Measurements from ENCODE around the gene KCNQ1. TPM values are rescaled to one million over a fixed set of nuclear protein-coding genes. Genes with fewer than 3 reads are reported as not detected.

Gene KCNQ1
- total RNA-seq, 1 donor from 2014 or later = 2.6 TPM

DNA sequence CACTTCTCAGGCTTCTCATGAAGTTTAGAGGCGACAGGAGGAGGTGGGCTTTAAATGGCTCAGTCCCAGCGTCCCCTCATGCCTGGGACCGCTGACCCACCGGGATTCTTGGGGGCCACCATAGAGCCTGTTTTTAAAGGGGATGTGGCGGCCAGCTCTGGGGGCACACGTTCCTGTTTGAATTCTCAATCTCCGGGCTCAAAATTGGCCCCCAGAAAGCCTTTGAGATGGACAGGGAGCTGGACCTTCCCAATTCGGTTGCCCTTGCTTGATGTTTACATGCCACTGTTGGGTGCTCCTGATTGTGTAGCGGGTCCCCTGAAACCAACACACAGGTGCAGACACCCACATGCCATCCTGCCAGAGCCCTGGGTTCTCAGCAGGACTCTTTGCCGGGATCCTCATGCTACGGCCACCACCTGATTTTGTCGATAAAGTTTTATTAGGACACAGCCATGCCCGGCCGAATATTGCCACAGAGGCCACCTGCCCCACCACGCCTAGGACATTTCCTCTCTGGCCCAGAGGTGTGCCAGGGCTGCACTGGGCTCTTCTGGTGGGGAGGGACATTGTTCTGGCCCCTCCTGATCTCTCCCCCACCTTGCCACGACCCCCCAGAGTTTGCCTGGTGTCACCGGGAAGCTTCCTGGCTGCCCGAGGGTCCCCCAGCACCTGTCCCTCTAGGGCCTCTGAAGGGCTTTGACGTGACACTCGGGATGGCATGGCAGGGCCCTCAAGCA is 71.6 kb downstream of the KCNQ1 start:
- Histone ChIP-seq H3K27ac (ENCODE audit: low read depth, low read length) (no peak overlapping the region), H3K9me3 (ENCODE audit: control insufficient read depth in 3 of 3, low read length in 3 of 3) (no peaks in the 10 kb centered on the region), H3K36me3 (ENCODE audit: control insufficient read depth in 3 of 3, insufficient read depth in 3 of 3, low read length in 3 of 3) (no peaks in the 10 kb centered on the region), H3K4me3 (ENCODE audit: low read length in 3 of 3) (no peak overlapping the region), H3K4me1 (ENCODE audit: control insufficient read depth in 3 of 3, insufficient read depth in 3 of 3, low read length in 3 of 3) (peaks cover 0 to 10% (median 1%) of the 10 kb centered on the region in 3 donors), H3K9ac (ENCODE audit: low read depth in 1 of 3, low read length in 3 of 3) (no peak overlapping the region), H3K27me3 (ENCODE audit: control insufficient read depth in 3 of 3, insufficient read depth in 3 of 3, low read length in 3 of 3) (peaks cover 4 to 16% (median 11%) of the 10 kb centered on the region in 3 donors)

DNA sequence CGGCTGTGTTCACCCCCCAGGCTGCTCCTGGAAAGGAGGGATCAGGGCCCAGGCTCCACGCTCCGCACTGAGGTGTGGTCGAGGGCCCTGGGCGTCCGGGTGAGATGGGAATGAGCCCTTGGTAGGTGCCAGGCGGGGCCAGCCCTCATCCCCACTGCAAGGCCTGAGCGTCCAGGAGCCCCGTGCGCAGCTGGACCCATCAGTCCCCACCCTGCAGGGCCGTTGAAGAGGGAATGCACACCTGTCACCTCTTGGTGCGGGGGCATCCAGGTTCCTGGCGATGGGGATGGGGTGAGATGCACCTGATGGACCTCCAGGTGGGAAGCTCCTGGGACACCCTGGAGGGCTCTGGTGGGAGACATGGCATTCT is 72.2 kb downstream of the KCNQ1 start:
- Histone ChIP-seq H3K4me1 (ENCODE audit: control insufficient read depth in 3 of 3, insufficient read depth in 3 of 3, low read length in 3 of 3) (peaks cover 0 to 5% (median 0%) of the 10 kb centered on the region in 3 donors), H3K36me3 (ENCODE audit: control insufficient read depth in 3 of 3, insufficient read depth in 3 of 3, low read length in 3 of 3) (no peaks in the 10 kb centered on the region), H3K9ac (ENCODE audit: low read depth in 1 of 3, low read length in 3 of 3) (no peak overlapping the region), H3K4me3 (ENCODE audit: low read length in 3 of 3) (no peak overlapping the region), H3K27ac (ENCODE audit: low read depth, low read length) (no peak overlapping the region), H3K9me3 (ENCODE audit: control insufficient read depth in 3 of 3, low read length in 3 of 3) (no peaks in the 10 kb centered on the region), H3K27me3 (ENCODE audit: control insufficient read depth in 3 of 3, insufficient read depth in 3 of 3, low read length in 3 of 3) (peaks cover 4 to 16% (median 11%) of the 10 kb centered on the region in 3 donors)

DNA sequence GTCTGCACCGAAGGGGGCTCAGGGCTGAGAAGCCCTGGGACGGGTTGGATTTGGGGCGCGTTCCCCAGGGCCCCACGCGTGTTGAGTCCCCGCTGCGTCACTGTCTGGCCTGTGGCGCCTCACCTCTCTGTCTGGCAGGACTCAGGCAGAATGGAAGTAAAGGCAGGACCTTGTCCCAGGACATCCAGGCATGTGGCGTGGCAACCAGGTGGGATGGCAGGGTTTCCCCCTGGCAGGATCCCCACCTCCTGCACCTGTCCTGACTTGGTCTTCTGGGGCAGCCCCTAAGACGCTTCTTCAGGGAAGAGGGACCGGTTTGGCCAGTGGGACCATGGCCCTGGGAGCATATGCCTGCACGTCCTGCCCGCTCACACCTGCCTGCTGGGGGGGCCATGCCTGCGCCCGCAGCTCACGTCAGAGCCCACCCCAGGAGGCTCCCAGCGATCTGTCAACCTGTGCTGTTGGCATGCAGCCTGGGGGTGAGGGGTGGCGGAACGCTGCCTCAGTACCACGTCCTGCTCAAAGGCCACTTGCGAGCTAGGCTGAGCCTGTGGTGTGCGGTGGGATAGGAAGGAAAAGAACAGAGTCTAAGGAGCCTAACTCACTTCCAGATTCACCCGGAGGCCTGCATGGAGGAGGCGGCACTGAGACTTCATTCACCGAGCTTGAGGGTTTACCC is 72.7 kb downstream of the KCNQ1 start:
- Histone ChIP-seq H3K4me3 (ENCODE audit: low read length in 3 of 3) (no peak overlapping the region), H3K36me3 (ENCODE audit: control insufficient read depth in 3 of 3, insufficient read depth in 3 of 3, low read length in 3 of 3) (no peaks in the 10 kb centered on the region), H3K27me3 (ENCODE audit: control insufficient read depth in 3 of 3, insufficient read depth in 3 of 3, low read length in 3 of 3) (peaks cover 4 to 16% (median 11%) of the 10 kb centered on the region in 3 donors), H3K9me3 (ENCODE audit: control insufficient read depth in 3 of 3, low read length in 3 of 3) (no peaks in the 10 kb centered on the region), H3K27ac (ENCODE audit: low read depth, low read length) (no peak overlapping the region), H3K9ac (ENCODE audit: low read depth in 1 of 3, low read length in 3 of 3) (no peak overlapping the region), H3K4me1 (ENCODE audit: control insufficient read depth in 3 of 3, insufficient read depth in 3 of 3, low read length in 3 of 3) (no peaks in the 10 kb centered on the region)

DNA sequence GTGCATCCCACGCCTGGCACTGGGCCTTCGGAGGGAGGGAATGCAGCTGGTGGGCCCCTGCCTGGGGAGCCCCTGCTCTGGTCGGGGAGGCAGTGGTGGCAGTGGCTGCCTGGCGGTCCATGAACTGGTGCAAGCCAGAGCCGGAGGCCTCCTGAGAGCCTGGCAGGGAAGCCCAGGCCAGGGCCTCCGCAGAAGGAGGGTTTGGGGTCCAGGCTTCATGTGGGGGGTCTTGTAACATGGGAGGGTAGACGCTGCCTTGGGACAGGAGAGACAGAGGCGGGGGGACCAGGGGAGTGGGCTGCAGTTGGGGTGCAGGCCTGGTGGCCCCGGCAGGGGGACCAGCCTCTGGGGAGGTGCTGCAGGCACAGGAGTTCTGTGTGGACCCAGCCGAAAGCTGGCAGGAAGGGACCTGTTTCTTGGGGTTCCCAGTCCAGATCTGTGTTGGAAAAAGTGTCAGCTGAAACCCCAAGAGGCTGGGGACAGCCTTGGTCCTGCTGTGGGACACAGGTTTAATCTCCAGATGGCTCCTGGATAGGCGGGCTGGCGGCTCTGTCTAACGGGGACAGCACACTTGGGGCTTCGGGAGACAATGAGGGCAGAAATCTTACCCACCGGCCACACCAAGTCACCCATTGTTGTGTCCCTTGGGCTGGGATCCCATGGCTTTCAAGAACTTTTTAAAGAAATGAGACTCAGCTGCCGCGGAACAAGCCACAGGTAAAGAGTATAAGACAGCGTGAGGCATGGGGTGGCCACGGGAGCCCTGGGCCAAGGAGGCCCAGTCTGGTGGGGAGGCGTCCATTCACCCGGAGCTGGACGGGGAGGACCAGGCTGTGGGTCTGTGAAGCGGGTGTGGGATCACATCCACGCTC is 73.5 kb downstream of the KCNQ1 start:
- no peak overlapping the region for H3K9ac ChIP-seq (ENCODE audit: low read depth in 1 of 3, low read length in 3 of 3)
- no peaks in the 10 kb centered on the region for H3K9me3 ChIP-seq (ENCODE audit: control insufficient read depth in 3 of 3, low read length in 3 of 3)
- H3K36me3 ChIP-seq (ENCODE audit: control insufficient read depth in 3 of 3, insufficient read depth in 3 of 3, low read length in 3 of 3) = no peaks in the 10 kb centered on the region
- H3K27ac ChIP-seq (ENCODE audit: low read depth, low read length) = no peak overlapping the region
- peaks cover 4 to 19% (median 11%) of the 10 kb centered on the region in 3 donors for H3K27me3 ChIP-seq (ENCODE audit: control insufficient read depth in 3 of 3, insufficient read depth in 3 of 3, low read length in 3 of 3)
- H3K4me1 ChIP-seq (ENCODE audit: control insufficient read depth in 3 of 3, insufficient read depth in 3 of 3, low read length in 3 of 3) = no peaks in the 10 kb centered on the region
- H3K4me3 ChIP-seq (ENCODE audit: low read length in 3 of 3) = no peak overlapping the region

DNA sequence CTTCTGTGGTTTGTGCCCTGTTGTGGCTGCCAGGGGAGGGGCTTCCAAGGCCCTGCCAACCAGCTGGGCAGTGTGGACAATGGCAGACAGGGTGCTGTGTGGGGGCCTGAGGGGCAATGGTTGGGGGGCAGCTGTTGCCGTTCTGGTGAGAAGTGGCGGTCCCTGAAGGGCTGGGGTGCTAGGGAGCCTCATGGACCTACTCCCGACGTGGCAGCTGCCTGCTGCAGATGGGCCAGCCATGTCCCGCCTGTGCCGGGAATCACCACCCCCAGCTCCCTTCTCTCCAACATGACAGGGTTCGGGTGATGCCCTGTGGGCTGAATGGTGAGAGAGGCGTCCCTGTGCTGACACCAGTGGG is 74.2 kb downstream of the KCNQ1 start:
- Histone ChIP-seq H3K4me3 (ENCODE audit: low read length in 3 of 3) (no peak overlapping the region), H3K27ac (ENCODE audit: low read depth, low read length) (no peak overlapping the region), H3K27me3 (ENCODE audit: control insufficient read depth in 3 of 3, insufficient read depth in 3 of 3, low read length in 3 of 3) (peaks cover 4 to 19% (median 13%) of the 10 kb centered on the region in 3 donors), H3K4me1 (ENCODE audit: control insufficient read depth in 3 of 3, insufficient read depth in 3 of 3, low read length in 3 of 3) (no peaks in the 10 kb centered on the region), H3K36me3 (ENCODE audit: control insufficient read depth in 3 of 3, insufficient read depth in 3 of 3, low read length in 3 of 3) (no peaks in the 10 kb centered on the region), H3K9ac (ENCODE audit: low read depth in 1 of 3, low read length in 3 of 3) (no peak overlapping the region), H3K9me3 (ENCODE audit: control insufficient read depth in 3 of 3, low read length in 3 of 3) (no peaks in the 10 kb centered on the region)

DNA sequence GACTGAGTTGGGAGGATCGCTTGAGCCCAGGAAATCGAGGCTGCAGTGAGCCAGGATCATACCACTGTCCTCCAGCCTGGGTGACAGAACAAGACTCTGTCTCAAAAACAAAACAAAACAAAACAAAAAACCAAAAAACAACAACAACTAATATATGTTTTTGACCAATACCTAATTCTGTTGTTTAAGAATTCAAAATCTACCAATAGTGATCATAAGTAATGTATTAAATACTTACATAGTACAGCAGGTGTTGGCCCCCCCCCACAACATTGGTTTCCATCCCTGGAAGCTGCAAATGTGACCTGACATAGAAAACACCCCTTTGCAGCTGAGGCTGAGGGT is 74.7 kb downstream of the KCNQ1 start:
- Histone ChIP-seq H3K9me3 (ENCODE audit: control insufficient read depth in 3 of 3, low read length in 3 of 3) (no peaks in the 10 kb centered on the region), H3K27me3 (ENCODE audit: control insufficient read depth in 3 of 3, insufficient read depth in 3 of 3, low read length in 3 of 3) (peaks cover 8 to 23% (median 18%) of the 10 kb centered on the region in 3 donors), H3K9ac (ENCODE audit: low read depth in 1 of 3, low read length in 3 of 3) (no peak overlapping the region), H3K4me3 (ENCODE audit: low read length in 3 of 3) (no peak overlapping the region), H3K36me3 (ENCODE audit: control insufficient read depth in 3 of 3, insufficient read depth in 3 of 3, low read length in 3 of 3) (no peaks in the 10 kb centered on the region), H3K27ac (ENCODE audit: low read depth, low read length) (no peak overlapping the region), H3K4me1 (ENCODE audit: control insufficient read depth in 3 of 3, insufficient read depth in 3 of 3, low read length in 3 of 3) (no peaks in the 10 kb centered on the region)

DNA sequence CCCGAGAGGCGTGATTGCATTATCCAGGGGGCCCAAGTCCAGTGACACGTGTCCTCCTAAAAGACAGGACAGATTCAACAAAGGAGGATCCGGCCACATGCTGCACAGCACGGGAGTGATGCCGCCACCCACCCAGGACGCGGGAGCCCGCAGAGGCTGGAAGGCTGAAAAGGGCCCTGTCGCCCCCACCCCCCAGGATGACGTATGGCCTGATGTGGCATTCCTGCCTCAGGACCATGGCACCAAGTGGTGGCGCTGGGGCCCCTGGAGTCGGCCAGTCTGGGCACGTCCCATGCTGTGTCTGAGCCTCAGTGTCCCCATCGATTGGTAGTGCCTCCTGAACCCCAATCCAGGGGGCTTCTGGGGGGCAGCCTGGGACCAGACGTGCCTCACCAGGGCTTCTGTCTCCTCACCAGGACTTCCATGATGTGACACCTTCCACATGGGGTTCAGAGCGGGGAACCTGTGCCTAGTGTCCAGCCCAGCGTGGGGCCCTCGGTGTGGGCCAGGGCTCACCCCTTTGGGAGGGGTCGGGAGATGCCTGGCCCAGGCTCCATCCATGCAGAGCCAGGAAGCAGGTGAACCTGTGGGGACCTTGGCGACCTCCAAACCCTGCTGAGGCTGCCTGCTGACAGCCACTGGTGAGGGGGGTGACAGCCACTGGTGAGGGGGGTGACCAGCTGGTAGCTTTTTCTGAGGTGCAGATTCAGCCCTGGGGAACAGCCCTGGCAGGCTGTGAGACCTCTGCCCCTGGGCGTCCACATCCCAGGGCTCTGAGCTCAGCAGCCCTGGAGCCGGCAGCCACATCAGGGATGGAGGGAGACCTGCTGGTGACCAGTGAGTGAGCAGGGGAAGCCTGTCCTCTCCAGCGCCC is 75.3 kb downstream of the KCNQ1 start:
- no peak overlapping the region for H3K4me3 ChIP-seq (ENCODE audit: low read length in 3 of 3)
- H3K27me3 ChIP-seq (ENCODE audit: control insufficient read depth in 3 of 3, insufficient read depth in 3 of 3, low read length in 3 of 3) = peaks cover 8 to 30% (median 24%) of the 10 kb centered on the region in 3 donors
- no peak overlapping the region for H3K27ac ChIP-seq (ENCODE audit: low read depth, low read length)
- no peak overlapping the region for H3K9ac ChIP-seq (ENCODE audit: low read depth in 1 of 3, low read length in 3 of 3)
- no peaks in the 10 kb centered on the region for H3K4me1 ChIP-seq (ENCODE audit: control insufficient read depth in 3 of 3, insufficient read depth in 3 of 3, low read length in 3 of 3)
- H3K9me3 ChIP-seq (ENCODE audit: control insufficient read depth in 3 of 3, low read length in 3 of 3) = no peaks in the 10 kb centered on the region
- no peaks in the 10 kb centered on the region for H3K36me3 ChIP-seq (ENCODE audit: control insufficient read depth in 3 of 3, insufficient read depth in 3 of 3, low read length in 3 of 3)

DNA sequence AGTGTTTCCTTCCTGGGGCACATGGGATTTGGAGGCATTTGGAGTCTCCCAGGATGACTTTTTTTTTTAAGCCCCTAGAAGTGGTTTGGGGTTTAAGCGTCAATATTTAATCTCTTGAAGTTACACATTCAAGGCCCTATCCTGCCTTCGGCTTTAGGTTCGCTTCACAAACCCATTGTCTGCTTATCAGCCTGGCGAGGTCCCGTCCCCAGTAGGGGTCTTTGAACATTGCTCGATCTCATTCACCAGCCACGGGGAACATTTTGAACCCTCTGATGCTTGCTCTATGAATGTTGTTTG is 75.9 kb downstream of the KCNQ1 start:
- Histone ChIP-seq H3K36me3 (ENCODE audit: control insufficient read depth in 3 of 3, insufficient read depth in 3 of 3, low read length in 3 of 3) (no peaks in the 10 kb centered on the region), H3K4me1 (ENCODE audit: control insufficient read depth in 3 of 3, insufficient read depth in 3 of 3, low read length in 3 of 3) (no peaks in the 10 kb centered on the region), H3K4me3 (ENCODE audit: low read length in 3 of 3) (no peak overlapping the region), H3K9ac (ENCODE audit: low read depth in 1 of 3, low read length in 3 of 3) (no peak overlapping the region), H3K27ac (ENCODE audit: low read depth, low read length) (no peak overlapping the region), H3K27me3 (ENCODE audit: control insufficient read depth in 3 of 3, insufficient read depth in 3 of 3, low read length in 3 of 3) (peaks cover 8 to 35% (median 30%) of the 10 kb centered on the region in 3 donors), H3K9me3 (ENCODE audit: control insufficient read depth in 3 of 3, low read length in 3 of 3) (no peaks in the 10 kb centered on the region)

DNA sequence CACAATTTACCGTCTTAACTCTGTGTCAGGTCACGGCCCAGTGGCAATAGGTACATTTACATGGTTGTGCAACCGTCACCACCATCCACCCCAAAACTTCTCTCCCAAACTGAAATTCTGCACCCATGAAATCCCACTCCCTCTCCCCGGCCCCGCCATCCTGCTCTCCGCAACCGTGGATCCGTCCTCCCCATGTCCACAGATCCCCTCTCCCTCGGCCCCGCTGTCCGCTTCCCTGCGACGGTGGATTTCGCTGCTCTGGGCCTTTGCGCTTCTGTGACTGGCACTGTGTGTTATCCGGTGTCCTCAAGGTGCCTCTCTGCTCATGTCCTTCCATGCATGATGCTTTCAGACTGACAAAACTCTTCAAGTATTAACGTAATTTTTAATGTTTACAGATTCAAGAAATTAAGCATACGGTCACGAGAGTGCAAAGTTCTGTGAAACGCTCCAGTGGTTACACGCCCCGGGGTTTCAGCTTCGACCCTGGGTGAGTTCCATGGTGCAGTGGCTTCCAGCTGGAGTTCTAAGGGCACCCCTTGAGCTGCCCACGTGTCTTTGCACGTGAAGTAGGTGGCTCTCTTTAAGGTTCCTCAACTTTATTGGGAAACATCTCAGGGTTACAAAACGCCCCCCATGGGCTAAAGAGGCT is 76.4 kb downstream of the KCNQ1 start:
- no peaks in the 10 kb centered on the region for H3K36me3 ChIP-seq (ENCODE audit: control insufficient read depth in 3 of 3, insufficient read depth in 3 of 3, low read length in 3 of 3)
- H3K27me3 ChIP-seq (ENCODE audit: control insufficient read depth in 3 of 3, insufficient read depth in 3 of 3, low read length in 3 of 3) = peaks cover 8 to 39% (median 34%) of the 10 kb centered on the region in 3 donors
- no peak overlapping the region for H3K4me3 ChIP-seq (ENCODE audit: low read length in 3 of 3)
- no peak overlapping the region for H3K27ac ChIP-seq (ENCODE audit: low read depth, low read length)
- no peak overlapping the region for H3K9ac ChIP-seq (ENCODE audit: low read depth in 1 of 3, low read length in 3 of 3)
- no peaks in the 10 kb centered on the region for H3K9me3 ChIP-seq (ENCODE audit: control insufficient read depth in 3 of 3, low read length in 3 of 3)
- H3K4me1 ChIP-seq (ENCODE audit: control insufficient read depth in 3 of 3, insufficient read depth in 3 of 3, low read length in 3 of 3) = no peaks in the 10 kb centered on the region

All from skeletal muscle tissue (tissue), 4 donors.